GM19025 (cell line): Measurements from ENCODE around the gene ELAVL3.
"Not testable (repeated sequence)": the region's sequence is repeated elsewhere in the genome, so short reads cannot be mapped to it uniquely, and the experiment has no call there.

Source experiments
- ATAC-seq: cut with Tn5 transposase; IDR thresholded peaks from one replicate; pipeline ENCODE4 v1.9.1; 2021; ENCODE audit warnings: mild to moderate bottlenecking, low read depth, moderate library complexity; ENCODE audit not compliant: unreplicated experiment

The ELAVL3 gene

DNA sequence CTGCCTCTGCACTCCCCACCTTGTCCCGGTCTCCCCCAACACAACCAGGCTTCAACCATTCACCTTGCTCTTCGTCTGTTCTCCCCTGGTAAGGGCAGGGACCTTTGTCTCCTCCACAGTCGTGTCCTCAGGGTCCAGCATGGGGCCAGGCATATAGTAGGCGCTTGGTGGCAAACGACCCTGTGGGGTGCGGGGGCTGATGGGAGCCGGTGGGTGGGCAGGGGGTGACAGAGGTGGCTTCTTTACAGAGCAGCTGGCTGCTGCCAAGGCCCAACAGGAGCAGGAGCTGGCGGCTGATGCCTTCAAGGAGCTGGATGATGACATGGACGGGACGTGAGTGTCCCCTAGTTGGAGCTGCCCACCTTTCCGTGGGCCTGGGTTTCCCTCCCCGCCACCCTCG lies 35.7 kb downstream of the ELAVL3 start:
- no peak for ATAC-seq

DNA sequence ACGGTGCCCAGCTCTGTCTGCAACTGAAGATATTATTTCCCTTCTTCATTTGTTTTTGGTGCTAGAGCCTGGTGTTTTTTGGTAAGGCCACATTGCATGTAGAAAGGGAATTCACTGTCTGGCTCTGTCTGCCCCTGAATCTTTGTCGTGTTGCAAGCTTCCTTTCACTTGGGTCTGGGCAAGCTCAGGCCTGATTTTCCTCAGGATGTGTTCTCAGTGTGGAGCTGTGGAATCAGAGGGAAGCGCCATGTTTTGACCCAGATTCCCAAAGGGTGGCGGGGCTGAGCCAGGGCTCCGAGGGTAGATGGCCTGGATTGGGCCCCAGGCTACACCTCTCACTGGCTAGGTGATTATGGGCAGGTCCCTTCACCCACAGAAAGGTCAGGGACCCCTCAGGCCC lies 36.8 kb downstream of the ELAVL3 start:
- ATAC-seq: no peak

DNA sequence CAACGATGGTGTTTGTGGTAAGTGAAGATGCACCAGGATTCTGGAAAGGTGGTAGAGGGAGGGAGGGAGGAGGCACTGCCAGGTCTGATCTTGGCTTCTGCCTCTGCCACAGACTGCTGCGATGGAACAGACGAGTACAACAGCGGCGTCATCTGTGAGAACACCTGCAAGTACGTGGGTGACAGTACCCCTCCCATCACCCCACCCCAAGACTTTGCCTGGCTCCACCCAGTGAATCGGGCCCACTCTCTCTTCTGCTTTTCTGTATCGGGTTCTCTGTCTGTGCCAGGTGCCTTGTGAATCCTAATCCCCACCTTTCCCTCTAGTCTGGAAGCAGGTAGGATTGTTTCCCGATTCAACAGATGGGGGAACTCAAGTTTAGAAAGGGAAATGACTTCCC lies 42.9 kb downstream of the ELAVL3 start:
- ATAC-seq: no peak

DNA sequence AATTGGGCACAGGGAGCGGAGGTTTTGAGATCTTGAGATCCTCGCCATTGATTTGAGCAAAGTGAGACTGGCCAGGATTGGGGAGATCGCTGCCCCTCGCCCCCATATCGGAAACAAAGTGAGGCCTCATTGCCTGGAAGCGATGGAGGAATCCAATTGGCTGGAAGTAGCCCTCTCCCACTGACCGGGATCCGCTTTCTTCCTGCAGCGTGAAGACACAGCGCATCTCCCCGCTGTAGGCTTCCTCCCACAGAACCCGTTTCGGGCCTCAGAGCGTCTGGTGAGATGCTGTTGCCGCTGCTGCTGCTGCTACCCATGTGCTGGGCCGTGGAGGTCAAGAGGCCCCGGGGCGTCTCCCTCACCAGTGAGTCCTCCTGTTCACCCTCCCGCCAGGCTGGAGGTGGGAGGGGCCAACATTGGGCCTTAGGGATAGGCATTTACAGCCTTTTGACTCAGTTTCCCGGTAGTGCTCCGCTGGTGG lies 45.0 kb downstream of the ELAVL3 start:
- ATAC-seq: no peak

DNA sequence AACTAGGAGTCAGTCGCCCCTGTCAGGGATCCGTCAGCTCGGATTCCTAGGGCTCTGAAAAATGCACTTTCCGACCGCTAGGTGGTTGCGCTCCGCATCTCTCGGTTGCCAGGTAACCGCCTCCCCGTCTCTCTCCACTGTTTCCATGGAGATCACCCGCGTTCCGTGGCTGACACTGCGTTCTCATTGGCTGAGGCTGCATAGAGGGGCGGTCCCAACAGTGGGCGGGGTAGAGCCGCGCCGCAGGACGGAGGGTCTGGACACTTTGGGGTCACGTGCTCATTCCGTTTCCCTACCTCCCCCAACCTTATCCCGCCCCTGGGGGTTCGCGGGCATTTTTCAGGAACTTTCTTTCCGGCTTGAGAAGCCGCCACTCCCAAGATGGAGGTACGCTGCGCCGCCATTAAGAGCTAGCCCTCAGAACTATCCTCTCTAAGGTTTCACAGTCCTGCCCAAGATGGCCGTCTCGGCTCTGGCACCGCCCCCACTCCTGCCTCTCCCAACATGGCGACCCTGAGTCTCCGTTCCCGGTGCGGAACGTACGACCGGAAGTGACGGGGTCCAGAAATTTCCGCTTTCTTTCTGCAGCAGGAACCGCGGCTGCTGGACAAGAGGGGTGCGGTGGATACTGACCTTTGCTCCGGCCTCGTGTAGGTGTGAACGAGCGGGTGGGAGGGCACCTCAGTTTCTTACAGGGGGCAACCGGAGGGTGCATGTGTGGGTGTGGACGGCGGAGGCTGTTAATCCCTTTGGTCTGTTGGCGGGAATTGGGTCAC lies 45.6 kb downstream of the ELAVL3 start, which contains the start of the genes ODAD3 and PRKCSH:
Gene ODAD3, minus strand, starts transcription at position 65 of the 776 bp plus-strand sequence. CDS start 105 bp downstream, outside the sequence.
Gene PRKCSH, plus strand, starts transcription at position 579 of the 776 bp plus-strand sequence. CDS start 483 bp downstream, outside the sequence.
- ATAC-seq: peak; percentile 89

DNA sequence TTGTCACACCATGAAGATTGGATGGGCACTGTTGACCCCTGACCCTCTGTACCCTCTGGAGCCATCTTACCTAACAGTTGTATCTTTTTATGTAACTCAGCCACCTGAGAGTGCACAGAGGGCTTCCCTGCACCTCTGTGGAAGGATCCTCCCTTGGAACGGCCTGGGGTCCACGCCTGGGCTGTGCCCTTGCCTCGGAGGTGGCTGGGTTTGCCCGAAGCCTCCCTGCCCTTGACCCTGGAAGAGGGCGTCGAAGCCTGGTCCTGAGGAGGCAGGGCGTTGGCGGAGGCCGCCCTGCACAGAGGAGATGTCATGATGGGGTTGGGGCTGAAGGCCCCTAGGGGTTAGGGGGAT lies 46.2 kb downstream of the ELAVL3 start:
- ATAC-seq: no peak

DNA sequence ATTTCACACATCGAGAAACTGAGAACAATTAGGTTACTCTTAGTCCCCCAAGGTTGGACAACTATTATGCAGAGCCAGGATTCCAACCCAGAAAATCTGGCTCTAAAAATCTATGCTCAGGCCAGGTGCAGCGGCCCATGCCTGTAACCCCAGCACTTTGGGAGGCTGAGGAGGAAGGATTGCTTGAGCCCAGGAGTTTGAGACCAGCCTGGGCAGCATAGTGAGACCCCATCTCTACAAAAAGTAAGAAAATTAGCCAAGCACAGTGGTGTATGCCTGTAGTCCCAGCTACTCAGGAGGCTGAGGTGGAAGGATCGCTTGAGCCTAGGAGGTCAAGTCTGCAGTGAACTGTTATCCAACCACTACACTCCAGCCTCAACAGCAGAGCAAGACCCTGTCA lies 47.3 kb downstream of the ELAVL3 start:
- not testable (repeated sequence) for ATAC-seq

DNA sequence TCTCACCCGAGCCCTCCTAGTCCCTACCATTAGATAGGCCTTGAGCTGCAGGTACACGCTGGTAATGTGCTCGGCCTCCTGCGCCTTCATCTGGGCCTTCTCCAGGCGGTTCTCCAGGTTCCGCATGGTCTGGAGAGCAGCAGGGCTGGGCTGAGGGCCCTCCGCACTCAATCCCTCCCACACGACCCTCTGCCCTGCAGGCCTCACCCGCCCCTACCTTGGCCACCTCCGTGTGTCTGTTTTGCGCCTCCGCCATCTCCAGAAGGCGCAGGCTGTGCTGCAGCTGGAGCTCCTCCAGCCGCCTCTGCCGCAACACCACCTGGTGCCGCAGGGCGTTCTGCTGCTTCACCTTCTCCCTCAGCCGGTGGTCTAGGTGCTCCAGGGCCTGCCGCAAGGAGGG lies 54.2 kb downstream of the ELAVL3 start:
- ATAC-seq: no peak

DNA sequence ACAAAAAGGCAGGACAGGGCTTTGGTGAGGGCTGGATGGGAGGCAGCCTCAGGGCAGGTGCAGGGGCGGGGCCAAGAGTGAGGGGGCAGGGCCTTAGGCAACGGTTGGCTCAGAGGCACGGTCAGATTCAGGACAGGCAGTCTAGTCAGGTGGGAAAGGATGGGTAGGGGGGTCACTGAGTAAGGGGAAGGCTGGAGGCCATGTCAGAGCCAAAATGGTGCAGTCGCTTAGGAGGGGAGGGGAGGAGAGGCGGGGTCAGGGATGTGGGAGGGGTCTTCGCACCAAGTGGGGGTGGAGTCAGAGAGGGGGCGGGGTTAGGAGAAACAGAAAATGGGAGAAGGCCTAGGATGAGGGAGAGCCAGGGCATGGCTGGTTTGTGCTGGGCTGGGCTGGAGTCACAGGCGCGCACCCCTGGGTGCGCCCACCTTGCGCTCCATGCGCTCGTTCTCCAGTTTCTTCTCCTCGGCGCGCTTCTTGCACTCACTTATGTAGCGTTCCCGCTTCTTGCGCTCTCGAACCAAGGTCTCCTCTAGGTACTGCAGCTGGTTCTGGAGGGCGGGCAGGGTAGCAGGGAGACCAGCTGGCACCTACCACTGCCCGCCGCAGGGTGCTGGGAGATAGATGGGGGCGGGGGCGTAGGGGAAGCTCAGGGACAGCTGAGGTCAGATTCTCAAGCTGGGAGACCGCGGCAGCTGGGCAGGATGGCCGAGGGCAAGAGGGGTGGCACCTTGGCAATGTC lies 55.0 kb downstream of the ELAVL3 start:
- no peak for ATAC-seq

DNA sequence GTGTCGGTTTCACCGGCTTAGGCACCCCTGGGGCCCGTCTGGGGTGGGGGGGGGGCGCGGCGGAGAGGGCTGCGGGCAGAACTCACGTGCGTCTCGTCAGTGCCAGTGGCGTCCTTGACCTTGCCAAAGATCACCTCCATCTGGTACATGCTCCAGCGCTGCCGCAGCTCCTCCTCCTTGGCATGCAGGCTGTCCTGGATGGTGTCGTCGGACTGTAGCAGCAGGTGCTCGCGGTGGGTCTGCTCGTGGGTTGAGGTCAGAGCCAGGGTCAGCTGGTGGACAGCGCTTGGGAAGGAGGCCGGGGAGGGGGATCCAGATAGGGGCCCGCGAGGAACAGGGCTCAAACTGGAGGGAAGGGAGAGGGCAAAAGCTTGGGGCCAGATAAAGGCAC lies 57.1 kb downstream of the ELAVL3 start:
- ATAC-seq: no peak

DNA sequence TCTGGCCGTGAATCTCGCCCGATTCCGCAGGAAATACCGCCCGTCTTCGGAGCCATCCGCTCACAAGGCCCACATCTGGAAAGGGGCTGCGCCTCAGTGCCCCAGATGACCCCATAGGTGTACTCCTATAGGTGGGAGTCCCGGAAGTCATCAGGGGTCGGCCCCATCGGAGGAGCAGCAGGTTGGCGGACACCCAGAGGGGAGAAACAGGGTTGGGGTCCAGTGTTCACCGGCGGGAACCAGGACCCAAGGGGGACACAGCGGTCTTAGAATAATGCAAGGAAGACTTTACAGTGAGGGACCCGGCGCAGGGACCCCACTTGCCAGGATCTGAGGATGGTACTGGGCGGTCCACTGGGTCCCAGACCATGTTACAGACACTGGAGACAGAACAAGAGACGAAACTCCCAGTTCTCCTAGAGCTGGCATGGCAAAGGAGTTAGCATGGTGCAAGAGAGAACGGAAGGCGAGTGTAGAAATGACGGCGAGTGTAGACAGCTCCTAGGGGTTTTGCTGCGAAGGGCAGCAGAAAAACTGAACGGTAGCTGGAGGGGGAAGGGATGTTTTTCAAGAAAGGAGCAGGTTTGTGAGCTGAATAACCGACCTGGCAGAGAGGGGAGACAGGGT lies 57.6 kb downstream of the ELAVL3 start:
- no peak for ATAC-seq

DNA sequence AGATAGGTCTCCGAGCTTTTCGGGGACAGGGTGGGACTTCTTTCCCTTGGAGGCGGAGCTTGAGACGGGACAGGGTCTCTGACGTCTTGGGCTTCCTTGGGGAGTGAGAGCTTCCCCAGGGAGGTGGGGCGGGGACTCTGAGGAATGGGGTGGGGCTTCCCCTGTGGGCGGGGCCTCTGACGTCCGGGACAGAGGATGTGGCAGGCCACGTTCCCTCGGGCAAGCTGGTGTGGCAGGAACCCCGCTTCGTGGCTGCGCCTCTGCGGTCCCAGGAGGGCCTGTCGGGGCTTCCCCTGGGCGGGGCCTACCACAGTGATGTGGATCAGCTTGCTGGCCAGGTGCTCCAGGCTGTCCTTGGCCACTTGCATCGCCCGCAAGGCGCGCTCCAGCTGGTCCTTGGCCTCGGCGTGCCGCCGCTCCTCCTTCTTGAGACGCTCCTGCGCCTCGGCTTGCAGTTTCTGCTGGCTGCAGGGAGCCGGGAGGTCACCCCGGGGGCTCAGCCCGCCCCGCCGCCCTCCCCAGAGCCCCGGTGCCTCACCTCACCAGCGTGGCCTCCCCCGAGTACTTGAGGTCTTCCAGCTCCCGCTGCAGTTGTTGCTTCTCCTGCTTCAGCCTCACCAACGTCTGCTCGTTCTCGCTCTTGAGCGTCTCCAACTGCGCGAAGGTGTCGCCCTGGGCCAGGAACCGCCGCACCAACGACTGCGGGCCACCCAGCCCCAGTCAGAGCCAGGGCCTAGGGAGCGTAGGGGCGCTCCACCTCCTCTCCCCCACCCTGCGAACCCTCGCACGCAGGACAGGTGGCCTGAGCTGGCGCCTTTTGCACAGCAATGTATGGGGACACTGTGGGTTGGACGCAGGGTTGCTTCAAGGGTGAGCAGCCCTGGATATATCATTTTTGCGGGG lies 58.4 kb downstream of the ELAVL3 start:
- peak; percentile 58 for ATAC-seq

DNA sequence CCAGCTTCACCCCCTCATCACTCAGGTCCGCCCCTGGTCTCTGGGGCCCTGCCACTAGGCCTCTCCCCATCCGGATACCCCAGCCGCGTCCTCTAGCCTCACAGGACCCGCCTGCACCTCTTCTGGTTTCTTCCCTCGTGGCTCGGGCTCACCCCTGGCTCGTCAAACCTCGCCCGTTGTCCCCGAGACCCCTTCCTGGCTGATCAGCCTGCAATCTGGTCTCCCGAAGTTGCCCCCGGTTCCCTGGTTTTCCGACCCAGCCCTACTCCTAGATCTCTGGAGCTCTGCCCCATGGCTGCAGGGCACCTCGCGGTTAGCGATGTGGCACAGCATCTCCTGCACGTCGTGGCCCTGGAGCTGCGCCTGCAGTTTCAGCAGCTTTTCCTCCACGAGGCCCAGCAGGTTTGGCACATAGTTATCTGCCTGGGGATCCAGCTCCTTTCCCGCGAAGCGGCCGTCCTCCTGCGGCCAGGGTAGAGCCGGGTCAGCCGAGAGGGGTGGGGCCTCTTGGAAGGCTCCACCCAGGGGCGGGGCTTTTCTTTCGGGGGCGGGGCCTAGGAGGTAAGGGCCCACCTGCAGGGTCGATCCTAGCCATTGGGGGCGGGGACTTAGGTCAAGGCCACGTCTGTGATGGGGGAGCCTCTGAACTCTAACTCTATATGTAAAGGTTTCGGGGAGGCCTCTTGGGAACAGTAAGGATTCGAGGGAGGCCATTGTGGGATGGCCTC lies 59.3 kb downstream of the ELAVL3 start:
- ATAC-seq: no peak

DNA sequence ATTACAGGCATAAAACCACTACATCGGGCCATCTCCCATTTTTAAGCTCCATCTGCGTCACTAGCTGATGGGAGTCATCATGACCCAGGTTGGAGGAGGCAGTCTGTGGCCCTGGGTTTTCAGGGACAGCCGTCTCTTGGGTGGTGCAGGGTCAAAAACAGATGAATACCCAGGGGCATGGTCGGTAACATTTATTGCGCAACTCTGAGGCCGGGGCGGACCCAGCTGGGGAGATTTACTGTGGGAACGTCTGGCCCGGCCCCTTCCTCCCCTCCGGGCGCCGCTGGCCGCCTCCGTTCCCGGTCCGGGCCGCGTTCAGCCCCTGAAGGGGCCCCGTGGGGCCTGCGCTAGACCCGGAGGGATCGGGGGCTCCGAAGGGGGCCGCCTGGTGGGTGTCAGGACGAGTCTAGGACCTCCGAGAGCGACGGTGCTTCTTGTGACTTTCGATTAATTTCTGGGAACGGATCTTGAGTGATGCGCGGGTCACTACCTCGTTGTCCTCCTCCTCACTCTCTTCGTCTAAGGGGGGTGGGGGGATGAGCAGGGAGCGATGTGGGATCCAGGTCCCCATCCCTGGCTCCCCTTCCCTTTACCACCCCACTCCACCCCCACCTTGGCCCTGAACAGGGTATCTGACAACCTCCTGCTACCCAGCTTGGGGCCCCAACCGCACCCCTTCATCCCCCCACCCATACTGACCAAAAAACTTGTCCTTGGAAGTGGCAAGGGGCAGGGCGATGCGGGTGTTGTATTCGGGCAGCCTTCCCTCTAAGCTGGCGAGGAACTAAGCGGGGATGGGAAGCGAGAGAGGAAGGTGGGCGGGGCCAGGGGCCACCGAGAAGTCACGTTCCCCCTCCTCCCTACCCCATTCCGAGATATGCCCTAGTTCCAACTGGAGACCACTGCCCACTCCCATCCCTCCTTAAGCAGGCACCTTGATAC lies 60.1 kb downstream of the ELAVL3 start:
- ATAC-seq: no peak

DNA sequence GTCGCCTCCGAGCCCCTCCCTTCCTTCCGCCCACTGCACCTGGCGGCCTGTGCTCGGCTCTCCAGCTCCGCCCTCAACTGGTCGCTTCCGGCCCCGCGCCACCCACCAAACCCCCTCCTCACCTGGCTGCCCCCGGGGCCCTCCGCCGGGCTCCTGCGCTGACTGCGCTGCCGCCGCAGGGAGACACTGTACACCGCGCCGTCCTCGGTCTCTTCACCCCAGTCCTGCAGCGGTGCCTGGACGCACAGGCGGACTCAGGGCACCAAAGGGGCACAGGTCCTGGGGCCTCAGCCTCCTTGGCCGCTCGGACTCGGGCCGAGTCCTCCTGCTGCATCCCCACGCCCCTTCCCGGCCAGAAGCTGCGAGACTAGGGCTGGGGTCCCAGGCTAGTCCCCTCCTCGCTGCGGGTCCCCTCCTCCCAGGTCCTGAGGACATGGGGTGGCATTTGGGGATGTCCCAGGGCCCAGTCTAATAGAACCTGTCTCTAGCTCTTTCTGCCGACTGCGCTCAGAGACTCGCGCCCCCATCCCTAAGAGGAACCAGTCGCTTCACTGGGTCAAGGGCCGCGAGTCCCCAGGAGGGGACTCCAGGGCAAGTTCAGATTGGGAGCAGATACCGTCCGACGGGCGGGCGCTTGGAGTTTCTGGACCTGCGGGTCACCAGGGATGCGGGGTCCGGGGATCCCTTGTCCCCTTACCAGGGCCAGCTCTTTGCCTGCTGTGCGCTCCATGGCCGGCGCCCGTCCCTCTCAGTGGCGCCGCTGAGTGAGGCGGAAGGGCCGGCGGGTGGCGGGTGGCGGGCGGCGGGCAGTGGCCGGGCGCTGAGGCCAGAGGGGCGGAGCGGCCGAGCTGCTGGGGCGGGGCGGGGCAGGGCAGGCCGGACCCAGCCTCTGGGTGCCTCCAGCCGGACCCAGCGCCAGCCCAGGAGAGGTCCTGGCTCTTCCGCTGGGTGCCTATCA lies 62.0 kb downstream of the ELAVL3 start, which contains the start of gene RGL3:
Gene RGL3, minus strand, starts transcription at position 766 of the 958 bp plus-strand sequence. Its CDS starts 36 bp downstream, at position 730.
- ATAC-seq: no peak

DNA sequence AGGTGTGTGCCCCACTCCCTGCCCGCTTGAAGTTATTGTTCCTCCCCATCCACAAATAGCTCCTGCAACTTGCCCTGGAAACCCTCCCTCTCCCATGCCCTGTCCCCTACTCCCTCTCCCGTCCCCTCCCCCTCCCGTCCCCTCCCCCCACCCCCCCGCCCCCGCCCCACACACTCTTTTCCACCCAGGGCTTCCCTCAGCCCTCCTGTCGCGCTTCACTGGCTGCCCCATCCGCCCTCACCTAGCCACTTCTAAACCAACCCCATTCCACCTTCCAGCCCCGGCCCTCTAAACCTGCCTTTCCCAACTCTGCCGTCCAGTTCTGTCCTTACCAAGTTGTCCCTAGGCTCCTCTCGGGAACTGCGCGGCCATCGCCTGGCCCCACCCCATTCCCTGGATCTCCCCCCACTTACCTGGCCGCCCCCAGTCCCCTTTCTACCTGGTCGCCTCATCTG lies 62.7 kb downstream of the ELAVL3 start:
- no peak for ATAC-seq
